GM12801 (cell line): Measurements from ENCODE around the gene CDKN2B-AS1.

Source experiments
- CTCF ChIP-seq: IDR thresholded peaks from one replicate; pipeline ENCODE4 v1.5.1; 2011; ENCODE audit warnings: control low read depth; ENCODE audit not compliant: insufficient read length; ENCODE audit errors: extremely low read depth

Gene CDKN2B-AS1

GRCh38 chr9:21984101-21984500 lies 10.5 kb upstream of the CDKN2B-AS1 start:
- TF ChIP-seq CTCF: no peak

DNA sequence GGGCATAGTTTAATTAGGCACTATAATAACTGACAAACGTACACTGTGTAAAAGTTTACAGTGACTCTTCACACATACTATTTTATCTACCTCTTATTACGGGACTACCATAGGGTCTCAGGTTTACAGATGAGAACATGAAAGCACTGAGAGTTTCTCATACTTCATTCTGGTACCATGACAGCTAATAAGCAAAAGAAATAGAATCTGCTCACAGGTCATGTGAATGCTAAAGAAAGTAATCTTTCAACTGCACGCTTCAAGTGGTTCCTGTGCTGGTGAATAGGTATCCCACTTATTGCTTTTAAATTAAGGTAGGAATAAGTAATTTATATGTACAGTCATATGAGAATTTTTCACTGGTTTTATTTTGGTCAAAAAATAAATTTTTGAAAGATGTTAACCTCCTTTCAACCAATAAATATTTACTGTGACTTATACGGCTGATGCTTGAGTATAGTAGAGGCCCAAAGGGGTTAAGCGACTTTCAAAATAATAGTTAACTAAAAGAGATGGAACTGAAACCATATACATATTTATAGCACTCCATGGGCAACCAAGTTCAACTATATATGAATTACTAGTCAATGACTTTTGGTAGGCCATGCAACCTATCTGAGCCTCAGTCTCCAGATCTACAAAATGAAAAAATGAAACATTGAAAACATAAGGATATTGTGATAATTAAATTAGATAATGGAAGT lies 8.5 kb upstream of the CDKN2B-AS1 start:
- no peak for TF ChIP-seq CTCF

- TF ChIP-seq CTCF: no peak
Measured at GRCh38 chr9:21988056-21988990, 6.3 kb upstream of the CDKN2B-AS1 start.

DNA sequence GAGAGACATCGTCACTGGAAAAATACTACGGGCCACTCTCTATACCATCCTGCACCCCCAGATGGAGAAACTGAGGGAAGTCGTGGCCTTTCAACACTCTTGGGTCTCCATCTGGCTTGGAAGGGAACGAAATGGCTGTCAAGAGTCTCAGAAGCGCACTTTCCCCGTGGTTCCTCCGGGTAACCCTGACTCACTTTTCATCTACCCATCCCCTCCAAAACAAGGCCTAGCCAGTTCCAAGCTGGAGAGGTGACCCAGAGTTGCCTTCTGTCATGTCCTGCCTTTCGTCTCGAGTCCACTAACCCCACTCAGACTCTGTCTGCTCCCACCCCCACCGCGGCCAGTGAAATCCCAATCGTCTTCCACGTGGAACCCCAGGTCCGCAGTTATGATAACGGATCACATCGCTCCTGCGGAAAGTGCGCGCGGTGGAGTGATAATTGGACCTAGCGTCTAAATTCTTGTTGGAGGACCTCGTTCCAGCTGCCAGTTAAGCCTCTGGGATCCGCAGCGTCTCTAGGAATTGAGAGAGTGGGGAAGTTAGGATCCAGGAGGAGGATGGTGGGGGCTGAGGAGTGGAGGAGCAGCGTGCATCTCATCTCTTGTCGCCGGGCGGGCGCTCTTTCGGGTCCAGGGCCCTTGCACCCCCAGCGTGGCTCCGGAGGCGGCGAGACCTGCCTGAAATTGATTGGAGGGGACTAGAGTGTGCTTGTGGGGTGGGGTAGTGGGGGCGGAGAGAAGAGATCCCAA lies 5.0 kb upstream of the CDKN2B-AS1 start:
- no peak for TF ChIP-seq CTCF

DNA sequence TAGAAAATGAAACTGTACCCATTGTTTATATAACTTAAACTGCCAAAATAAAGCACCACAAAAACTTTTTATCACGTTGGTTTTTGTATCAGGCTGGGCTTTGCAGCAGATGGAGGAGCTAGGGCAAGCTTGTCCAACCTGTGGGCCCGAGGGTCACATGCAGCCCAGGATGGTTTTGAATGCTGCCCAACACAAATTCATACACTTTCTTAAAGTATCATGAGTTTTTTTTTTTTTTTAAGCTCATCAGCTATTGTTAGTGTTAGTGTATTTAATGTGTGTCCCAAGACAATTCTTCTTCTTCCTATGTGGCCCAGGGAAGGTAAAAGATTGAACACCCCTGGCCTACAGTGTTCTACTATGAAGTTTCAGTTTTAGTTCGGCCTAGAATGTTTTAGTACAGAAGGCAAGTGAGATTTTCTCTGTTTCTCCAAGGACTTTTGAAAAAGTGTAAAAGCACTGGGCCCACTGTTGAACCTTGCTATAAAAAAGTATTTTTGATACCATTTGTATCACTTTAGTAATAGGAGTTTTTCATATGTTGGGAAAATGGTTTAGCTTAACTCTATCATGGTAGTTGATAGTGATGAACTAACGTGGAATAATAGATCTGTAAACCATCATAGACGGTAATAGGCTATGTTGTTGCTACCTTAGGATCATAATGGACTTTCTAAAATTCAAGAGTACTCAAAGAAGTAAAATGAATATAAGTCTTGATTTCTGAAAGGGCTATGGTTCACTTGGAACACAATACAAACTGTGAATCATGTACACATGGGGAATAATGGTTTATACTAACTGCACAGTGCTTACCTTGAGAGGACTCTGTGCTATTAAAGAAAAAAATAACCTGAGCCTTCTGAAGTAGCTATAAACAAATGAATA lies 3.3 kb upstream of the CDKN2B-AS1 start:
- no peak for TF ChIP-seq CTCF

GRCh38 chr9:21993007-21993406 lies 1.6 kb upstream of the CDKN2B-AS1 start:
- TF ChIP-seq CTCF: no peak
